ENCODE measurements around the gene MYBBP1A.

DNA sequence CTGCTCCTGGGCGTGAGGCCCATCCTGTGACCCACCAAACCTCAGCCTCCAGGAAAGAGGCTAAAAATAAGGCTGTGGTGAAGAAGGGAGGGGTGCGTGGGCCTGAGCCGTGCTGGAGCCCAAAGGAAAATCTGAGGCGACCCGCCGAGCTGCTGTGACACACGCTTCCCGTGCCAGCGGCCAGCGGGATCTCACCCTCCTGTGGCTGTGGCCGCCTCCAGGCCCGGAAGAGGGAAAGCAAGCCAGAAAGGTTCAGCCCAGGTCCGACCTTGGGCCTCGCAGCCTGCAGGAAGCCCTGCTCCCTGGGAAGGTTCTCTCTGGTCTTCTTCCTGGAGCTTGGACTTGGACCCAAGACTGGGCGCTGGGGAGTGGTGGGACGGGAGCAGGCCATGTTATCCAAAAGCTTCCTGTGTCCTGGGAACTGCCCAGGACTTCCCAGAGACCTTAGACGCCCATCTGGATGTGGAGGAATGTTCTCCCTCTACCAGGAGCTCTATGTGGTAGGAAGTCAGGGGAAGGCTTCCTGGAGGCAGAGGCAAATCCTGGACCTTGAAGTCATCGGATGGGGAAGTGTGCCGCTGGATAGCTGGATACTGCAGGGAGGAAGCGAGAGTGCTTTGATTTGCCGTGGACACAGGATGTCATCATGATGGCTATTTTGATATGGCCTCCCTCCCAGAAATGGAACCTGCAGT is 45.1 kb downstream of the MYBBP1A start:
- TF ChIP-seq, protein P1, sequence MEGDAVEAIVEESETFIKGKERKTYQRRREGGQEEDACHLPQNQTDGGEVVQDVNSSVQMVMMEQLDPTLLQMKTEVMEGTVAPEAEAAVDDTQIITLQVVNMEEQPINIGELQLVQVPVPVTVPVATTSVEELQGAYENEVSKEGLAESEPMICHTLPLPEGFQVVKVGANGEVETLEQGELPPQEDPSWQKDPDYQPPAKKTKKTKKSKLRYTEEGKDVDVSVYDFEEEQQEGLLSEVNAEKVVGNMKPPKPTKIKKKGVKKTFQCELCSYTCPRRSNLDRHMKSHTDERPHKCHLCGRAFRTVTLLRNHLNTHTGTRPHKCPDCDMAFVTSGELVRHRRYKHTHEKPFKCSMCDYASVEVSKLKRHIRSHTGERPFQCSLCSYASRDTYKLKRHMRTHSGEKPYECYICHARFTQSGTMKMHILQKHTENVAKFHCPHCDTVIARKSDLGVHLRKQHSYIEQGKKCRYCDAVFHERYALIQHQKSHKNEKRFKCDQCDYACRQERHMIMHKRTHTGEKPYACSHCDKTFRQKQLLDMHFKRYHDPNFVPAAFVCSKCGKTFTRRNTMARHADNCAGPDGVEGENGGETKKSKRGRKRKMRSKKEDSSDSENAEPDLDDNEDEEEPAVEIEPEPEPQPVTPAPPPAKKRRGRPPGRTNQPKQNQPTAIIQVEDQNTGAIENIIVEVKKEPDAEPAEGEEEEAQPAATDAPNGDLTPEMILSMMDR (IDR thresholded peaks at IDR 0.05 in 2 of 3, conservative IDR thresholded peaks at IDR 0.05 in 1 of 3; ENCODE audit: borderline replicate concordance in 1 of 3, insufficient read depth in 1 of 3, low read depth in 2 of 3, low read length in 2 of 3): no peak
- TF ChIP-seq POLR2AphosphoS5 (IDR thresholded peaks at IDR 0.05; ENCODE audit: low read depth, low read length): no peak
- TF ChIP-seq EZH2phosphoT487 (IDR thresholded peaks at IDR 0.05; ENCODE audit: borderline replicate concordance): no peak
- TF ChIP-seq ZNF274 (IDR thresholded peaks at IDR 0.05; ENCODE audit: low read depth, low read length): no peak
- no peak for TF ChIP-seq EZH2 (IDR thresholded peaks at IDR 0.05)
